ENCODE results near the gene FOXN3. TPM values are rescaled to one million over a fixed set of nuclear protein-coding genes. Genes with fewer than 3 reads are reported as not detected.

FOXN3 gene
- total and polyA plus RNA-seq, 10 of the 15 experiments (the other 5 are each of a cell fraction or from before 2014, with no cell fraction given), result 4.5 to 68.9 (median 29.7) TPM

- Histone ChIP-seq H2AFZ (ENCODE audit: control insufficient read depth, low read depth, low read length) (no peak overlapping the region), H3K4me3 (no peak overlapping the region), H3K27me3 (replicated peaks in 1 of 2; ENCODE audit: control insufficient read depth in 2 of 2, insufficient read depth in 2 of 2, low read length in 1 of 2) (no peaks in the 10 kb centered on the region), H3K9ac (ENCODE audit: control insufficient read depth, insufficient read depth, low read length) (no peak overlapping the region), H3K9me3 (replicated peaks; ENCODE audit: control insufficient read depth, insufficient read depth, low read length) (no peaks in the 10 kb centered on the region), H3K4me1 (ENCODE audit: control insufficient read depth, insufficient read depth, low read length) (peaks cover 24% of the 10 kb centered on the region), H4K20me1 (ENCODE audit: control insufficient read depth, insufficient read depth) (no peaks in the 10 kb centered on the region), H3K79me2 (ENCODE audit: control insufficient read depth, insufficient read depth, low read length) (no peaks in the 10 kb centered on the region), H3K36me3 (ENCODE audit: control insufficient read depth in 2 of 2, insufficient read depth in 2 of 2, low read length in 1 of 2) (no peaks in the 10 kb centered on the region), H3K4me2 (ENCODE audit: control insufficient read depth, insufficient read depth) (no peak overlapping the region), H3K27ac (ENCODE audit: control insufficient read depth, insufficient read depth) (no peak overlapping the region)
- SMC1A ChIA-PET (ENCODE audit: uncharacterized antibody, unreplicated experiment), result no interaction called here
- CTCF ChIA-PET, result interaction anchor here (0.6 to 0.7 kb wide), 2 partner anchors 236 to 1224 kb away, joined by 3 read pairs; no protein-coding TSS in a partner anchor
- 96% methylated on average over 6 of the region's 6 CpGs for WGBS (ENCODE audit: insufficient coverage, insufficient replicate concordance, low lambda C conversion rate, missing lambda C conversion rate)
- intact Hi-C loops (cut with micrococcal nuclease; ENCODE audit: unreplicated experiment), result no loop called here
- no peak for DNase-seq (ENCODE audit: low read depth, low spot score)
- BruUV-seq (replicated peaks), result no TSS peak
- RAD21 ChIA-PET (ENCODE audit: unreplicated experiment), result interaction anchor here (0.7 kb wide), 1 partner anchor 44 kb away, joined by 4 read pairs; no protein-coding TSS in a partner anchor
- ATAC-seq, result no peak
- in situ Hi-C loops (cut with MboI), result loop anchor here (10.0 kb wide), 1 partner anchor 259 kb away; no protein-coding TSS in a partner anchor
- TF ChIP-seq CBX3 (IDR thresholded peaks at IDR 0.05; ENCODE audit: borderline replicate concordance, low read depth), result no peak
- TF ChIP-seq FOXK2 (IDR thresholded peaks at IDR 0.05), result no peak
- no peak for TF ChIP-seq ZBED1 (IDR thresholded peaks at IDR 0.05; ENCODE audit: borderline replicate concordance)
- TF ChIP-seq MYB (IDR thresholded peaks at IDR 0.05; ENCODE audit: borderline replicate concordance, low read depth, low read length), result no peak
- no peak for TF ChIP-seq SP1 (IDR thresholded peaks at IDR 0.05; ENCODE audit: low read depth, low read length)
- no peak for TF ChIP-seq ETV6 (conservative IDR thresholded peaks at IDR 0.05 in 1 of 2, IDR thresholded peaks at IDR 0.05 in 1 of 2; ENCODE audit: borderline replicate concordance in 1 of 2, low read depth in 1 of 2)
- TF ChIP-seq RBBP5 (conservative IDR thresholded peaks at IDR 0.05), result no peak
- no peak for TF ChIP-seq IKZF1 (conservative IDR thresholded peaks at IDR 0.05)
- TF ChIP-seq NFYA (IDR thresholded peaks at IDR 0.05; ENCODE audit: borderline replicate concordance, low read depth, low read length), result no peak
- TF ChIP-seq SIX5 (IDR thresholded peaks at IDR 0.05; ENCODE audit: low read depth, low read length, severe bottlenecking), result no peak
- POLR2A ChIA-PET, result interaction anchor here (0.6 to 0.7 kb wide), 4 partner anchors 10 to 119 kb away, joined by 3 to 6 read pairs (median 4); no protein-coding TSS in a partner anchor
- FAIRE-seq, result no peak
Observed at GRCh38 chr14:89424241-89424640, 7.2 kb upstream of the FOXN3 start.
